Peyer's patch (tissue), 4 donors: ENCODE results near the gene SPIRE2.

Source experiments
- POLR2A ChIP-seq, 2 donors: fragments of 450-650 bp; IDR thresholded peaks; one replicate each; pipeline ENCODE4 v1.5.1; 2017; ENCODE audit warnings: antibody characterized with exemption in 2 of 2, mild to moderate bottlenecking in 2 of 2, moderate library complexity in 2 of 2
- TF ChIP-seq, protein P1 (sequence below), 6 experiments: fragments of 450-650 bp in 4 of 6; fragments of 200-600 bp in 2 of 6; sonication (generic) in 1 of 6; IDR thresholded peaks; one replicate each; pipeline ENCODE4 v1.5.1; 2017 to 2019; ENCODE audit warnings: antibody characterized with exemption in 6 of 6, mild to moderate bottlenecking in 3 of 6, moderate library complexity in 1 of 6

- TF ChIP-seq, protein P1, sequence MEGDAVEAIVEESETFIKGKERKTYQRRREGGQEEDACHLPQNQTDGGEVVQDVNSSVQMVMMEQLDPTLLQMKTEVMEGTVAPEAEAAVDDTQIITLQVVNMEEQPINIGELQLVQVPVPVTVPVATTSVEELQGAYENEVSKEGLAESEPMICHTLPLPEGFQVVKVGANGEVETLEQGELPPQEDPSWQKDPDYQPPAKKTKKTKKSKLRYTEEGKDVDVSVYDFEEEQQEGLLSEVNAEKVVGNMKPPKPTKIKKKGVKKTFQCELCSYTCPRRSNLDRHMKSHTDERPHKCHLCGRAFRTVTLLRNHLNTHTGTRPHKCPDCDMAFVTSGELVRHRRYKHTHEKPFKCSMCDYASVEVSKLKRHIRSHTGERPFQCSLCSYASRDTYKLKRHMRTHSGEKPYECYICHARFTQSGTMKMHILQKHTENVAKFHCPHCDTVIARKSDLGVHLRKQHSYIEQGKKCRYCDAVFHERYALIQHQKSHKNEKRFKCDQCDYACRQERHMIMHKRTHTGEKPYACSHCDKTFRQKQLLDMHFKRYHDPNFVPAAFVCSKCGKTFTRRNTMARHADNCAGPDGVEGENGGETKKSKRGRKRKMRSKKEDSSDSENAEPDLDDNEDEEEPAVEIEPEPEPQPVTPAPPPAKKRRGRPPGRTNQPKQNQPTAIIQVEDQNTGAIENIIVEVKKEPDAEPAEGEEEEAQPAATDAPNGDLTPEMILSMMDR (IDR thresholded peaks at IDR 0.05): no peak
- no peak for TF ChIP-seq POLR2A (IDR thresholded peaks at IDR 0.05)
Observed at GRCh38 chr16:89823087-89823823, 5.0 kb upstream of the SPIRE2 start.
